ENCODE data around the gene DPT. TPM values are rescaled to one million over a fixed set of nuclear protein-coding genes. Genes with fewer than 3 reads are reported as not detected.

The DPT gene
- total and polyA plus RNA-seq, 12 donors = 0.44 to 59.1 (median 6.8) TPM

- DNase-seq = no peak
- TF ChIP-seq CTCF (IDR thresholded peaks at IDR 0.05) = no peak
- TF ChIP-seq POLR2A (IDR thresholded peaks at IDR 0.05) = no peak
- Histone ChIP-seq H3K36me3 (replicated peaks in 1 of 2) (no peaks in the 10 kb centered on the region), H3K27ac (no peak overlapping the region), H3K27me3 (no peaks in the 10 kb centered on the region), H3K9me3 (replicated peaks in 1 of 3) (no peaks in the 10 kb centered on the region), H3K4me3 (no peak overlapping the region), H3K4me1 (replicated peaks in 1 of 2) (no peaks in the 10 kb centered on the region)
- intact Hi-C loops (cut with DNase I) = no loop called here
- WGBS, 4 donors = 60 to 67% (median 63%) methylated on average over 5 of the region's 5 CpGs
Observed at GRCh38 chr1:168688644-168689326, 40.2 kb downstream of the DPT start.

- no peaks in the 10 kb centered on the region for H3K4me1 ChIP-seq (replicated peaks in 1 of 2)
- no peaks in the 10 kb centered on the region for H3K9me3 ChIP-seq (replicated peaks in 1 of 3)
- H3K4me3 ChIP-seq = no peak overlapping the region
- H3K27ac ChIP-seq = no peak overlapping the region
- H3K36me3 ChIP-seq (replicated peaks in 1 of 2) = no peaks in the 10 kb centered on the region
- DNase-seq = no peak
- H3K27me3 ChIP-seq = no peaks in the 10 kb centered on the region
- 83 to 90% (median 90%) methylated on average over 4 of the region's 4 CpGs for WGBS, 4 donors
- intact Hi-C loops (cut with DNase I) = no loop called here
- TF ChIP-seq POLR2A (IDR thresholded peaks at IDR 0.05) (no peak), CTCF (IDR thresholded peaks at IDR 0.05) (no peak)
Observed at GRCh38 chr1:168687816-168688215, 41.2 kb downstream of the DPT start.

- intact Hi-C loops (cut with DNase I) = no loop called here
- H3K4me1 ChIP-seq (replicated peaks in 1 of 2) = no peaks in the 10 kb centered on the region
- no peaks in the 10 kb centered on the region for H3K9me3 ChIP-seq (replicated peaks in 1 of 3)
- whole genome bisulfite sequencing, 4 donors = 77 to 94% (median 85%) methylated on average over 2 of the region's 2 CpGs
- no peak overlapping the region for H3K4me3 ChIP-seq
- H3K27me3 ChIP-seq = no peaks in the 10 kb centered on the region
- TF ChIP-seq POLR2A (IDR thresholded peaks at IDR 0.05) = no peak
- no peak for TF ChIP-seq CTCF (IDR thresholded peaks at IDR 0.05)
- no peaks in the 10 kb centered on the region for H3K36me3 ChIP-seq (replicated peaks in 1 of 2)
- no peak overlapping the region for H3K27ac ChIP-seq
- no peak for DNase-seq
Observed at GRCh38 chr1:168686666-168687065, 42.3 kb downstream of the DPT start.

GRCh38 chr1:168683871-168684270 lies 45.1 kb downstream of the DPT start:
- Histone ChIP-seq H3K36me3 (replicated peaks in 1 of 2) (no peaks in the 10 kb centered on the region), H3K4me1 (replicated peaks in 1 of 2) (no peaks in the 10 kb centered on the region), H3K27me3 (no peaks in the 10 kb centered on the region), H3K4me3 (no peak overlapping the region), H3K9me3 (replicated peaks in 1 of 3) (no peaks in the 10 kb centered on the region), H3K27ac (no peak overlapping the region)
- WGBS, 4 donors = 78 to 100% (median 86%) methylated on average over 1 of the region's 1 CpG; no CpG with 5 or more reads in 1 of the 4 donors
- intact Hi-C loops (cut with DNase I) = no loop called here
- no peak for TF ChIP-seq POLR2A (IDR thresholded peaks at IDR 0.05)
- no peak for TF ChIP-seq CTCF (IDR thresholded peaks at IDR 0.05)
- no peak for DNase-seq
